ENCODE measurements around the gene ENOX1. TPM values are rescaled to one million over a fixed set of nuclear protein-coding genes. Genes with fewer than 3 reads are reported as not detected.

The ENOX1 gene
- total and polyA plus RNA-seq, 9 of the 15 experiments (the other 6 are each of a cell fraction or from before 2014, with no cell fraction given) = not detected

GRCh38 chr13:43662976-43663375 is 123.8 kb downstream of the ENOX1 start:
- ChIA-PET CTCF (ENCODE audit: low intra/inter-chr PET ratio) (no interaction called here), POLR2A (no interaction called here)
- intact Hi-C loops (cut with micrococcal nuclease) = no loop called here
- Histone ChIP-seq H3K9ac (ENCODE audit: insufficient read depth in 1 of 2, low read depth in 2 of 2, low read length in 2 of 2) (no peak overlapping the region), H3K9me1 (ENCODE audit: control insufficient read depth, insufficient read depth, low read length) (no peaks in the 10 kb centered on the region), H3K9me3 (replicated peaks; ENCODE audit: control insufficient read depth, insufficient read depth, low read depth, low read length) (no peaks in the 10 kb centered on the region), H3K4me2 (ENCODE audit: insufficient read depth, low read length) (no peak overlapping the region), H3K4me3 (no peak overlapping the region), H4K20me1 (replicated peaks; ENCODE audit: control insufficient read depth, insufficient read depth, low read length) (no peaks in the 10 kb centered on the region), H2AFZ (ENCODE audit: low read depth, low read length) (no peak overlapping the region), H3K36me3 (ENCODE audit: control insufficient read depth, insufficient read depth, low read length) (no peaks in the 10 kb centered on the region), H3K4me1 (replicated peaks in 1 of 2; ENCODE audit: control insufficient read depth in 2 of 2, insufficient read depth in 2 of 2, low read length in 2 of 2) (no peaks in the 10 kb centered on the region), H3K79me2 (ENCODE audit: control insufficient read depth, insufficient read depth, low read length) (no peaks in the 10 kb centered on the region), H3K27me3 (ENCODE audit: control insufficient read depth in 2 of 2, insufficient read depth in 2 of 2, low read length in 2 of 2) (no peaks in the 10 kb centered on the region), H3K27ac (ENCODE audit: extremely low read depth, low read depth, low read length) (no peak overlapping the region)
- no peak for ATAC-seq
- no peak for DNase-seq (ENCODE audit: extremely low read depth in 1 of 4, low spot score in 3 of 4)
- in situ Hi-C loops (cut with MboI) = no loop called here
- no TSS peak for BruUV-seq (replicated peaks)
- TF ChIP-seq, protein P1, sequence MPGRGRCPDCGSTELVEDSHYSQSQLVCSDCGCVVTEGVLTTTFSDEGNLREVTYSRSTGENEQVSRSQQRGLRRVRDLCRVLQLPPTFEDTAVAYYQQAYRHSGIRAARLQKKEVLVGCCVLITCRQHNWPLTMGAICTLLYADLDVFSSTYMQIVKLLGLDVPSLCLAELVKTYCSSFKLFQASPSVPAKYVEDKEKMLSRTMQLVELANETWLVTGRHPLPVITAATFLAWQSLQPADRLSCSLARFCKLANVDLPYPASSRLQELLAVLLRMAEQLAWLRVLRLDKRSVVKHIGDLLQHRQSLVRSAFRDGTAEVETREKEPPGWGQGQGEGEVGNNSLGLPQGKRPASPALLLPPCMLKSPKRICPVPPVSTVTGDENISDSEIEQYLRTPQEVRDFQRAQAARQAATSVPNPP (IDR thresholded peaks at IDR 0.05; ENCODE audit: borderline replicate concordance, insufficient read depth, insufficient read length) = no peak
- no peak for TF ChIP-seq CGGBP1 (CRISPR knock-in tag; IDR thresholded peaks at IDR 0.05)
- no peak for TF ChIP-seq ZZZ3 (IDR thresholded peaks at IDR 0.05)
- TF ChIP-seq KLF1 (tag; IDR thresholded peaks at IDR 0.05) = no peak
- TF ChIP-seq SAFB (IDR thresholded peaks at IDR 0.05; ENCODE audit: borderline replicate concordance, low read depth, low read length) = no peak
- no peak for TF ChIP-seq ZNF134 (CRISPR knock-in tag; conservative IDR thresholded peaks at IDR 0.05)
- TF ChIP-seq TAL1 (IDR thresholded peaks at IDR 0.05) = no peak
- no peak for TF ChIP-seq RBBP5 (IDR thresholded peaks at IDR 0.05; ENCODE audit: borderline replicate concordance, insufficient read depth, low read length, poor library complexity, severe bottlenecking)
- no peak for TF ChIP-seq CREBBP (IDR thresholded peaks at IDR 0.05; ENCODE audit: low read depth, low read length)
- no peak for TF ChIP-seq SIN3A (IDR thresholded peaks at IDR 0.05; ENCODE audit: borderline replicate concordance in 2 of 2, control insufficient read depth in 1 of 2, low read depth in 2 of 2, low read length in 2 of 2)
- no peak for TF ChIP-seq CBX5 (IDR thresholded peaks at IDR 0.05; ENCODE audit: borderline replicate concordance, low read depth)
- no peak for FAIRE-seq
